Epithelial cell of esophagus (primary cell): ENCODE data around the gene ANKRD52.

Experiments
- DNase-seq: peaks from one replicate; pipeline ENCODE4 v3.0.0; 2010; ENCODE audit warnings: low read depth
- H3K4me3 ChIP-seq: 2 replicates; pipeline ENCODE4 v1.5.1; 2011; ENCODE audit warnings: mild to moderate bottlenecking, low read length, control low read depth
- CTCF ChIP-seq: IDR thresholded peaks from 2 replicates; pipeline ENCODE4 v1.5.1; 2011; ENCODE audit warnings: low read depth, mild to moderate bottlenecking, low read length, control low read depth, inconsistent platforms; ENCODE audit not compliant: insufficient read depth; ENCODE audit errors: missing control alignments

The ANKRD52 gene

GRCh38 chr12:56252649-56253048 is 5.5 kb downstream of the ANKRD52 start:
- no peak for DNase-seq
- TF ChIP-seq CTCF: no peak
- H3K4me3 ChIP-seq: no peak overlapping the region

GRCh38 chr12:56248711-56249110 is 9.5 kb downstream of the ANKRD52 start:
- DNase-seq: no peak
- no peak overlapping the region for H3K4me3 ChIP-seq
- TF ChIP-seq CTCF: no peak

DNA sequence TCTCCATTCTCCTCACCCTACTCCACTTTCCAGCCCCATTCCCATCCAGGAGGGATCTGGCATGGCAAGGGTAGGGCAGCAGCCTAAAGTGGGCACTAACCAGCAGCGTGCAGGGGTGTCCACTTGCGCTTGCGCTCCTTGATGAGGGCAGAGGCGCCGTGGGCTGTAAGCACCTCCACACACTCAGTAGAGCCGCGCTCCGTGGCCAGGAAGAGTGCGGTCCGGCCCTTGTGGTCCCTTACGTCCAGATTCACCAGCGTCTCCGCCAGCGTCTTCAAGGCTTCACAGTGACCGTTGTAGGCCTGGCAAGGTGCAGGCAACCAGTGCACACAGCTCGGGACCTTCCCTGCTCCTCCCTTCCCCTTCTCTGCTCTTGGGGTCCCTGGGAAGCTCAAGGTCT is 10.3 kb downstream of the ANKRD52 start:
- no peak overlapping the region for H3K4me3 ChIP-seq
- DNase-seq: no peak
- no peak for TF ChIP-seq CTCF

DNA sequence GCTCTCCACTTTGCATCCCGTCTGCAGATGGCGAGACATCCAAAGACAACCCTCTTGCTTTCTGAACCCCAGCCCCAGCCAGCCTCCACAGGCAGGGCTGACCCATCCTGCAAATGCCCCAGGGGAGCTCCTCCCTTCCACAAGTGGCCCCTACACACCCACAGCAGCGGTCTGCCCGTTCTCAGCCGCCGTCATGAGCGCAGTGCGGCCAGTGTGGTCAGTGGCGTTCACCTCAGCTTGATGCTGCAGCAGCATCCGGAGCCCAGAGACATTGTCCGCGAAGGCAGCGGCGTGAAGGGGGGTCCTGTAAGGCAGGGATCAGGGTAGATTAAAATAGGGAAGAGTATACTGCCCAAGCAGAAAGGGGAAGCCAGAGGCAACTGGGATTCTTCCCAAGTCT is 13.7 kb downstream of the ANKRD52 start:
- TF ChIP-seq CTCF: no peak
- no peak for DNase-seq
- no peak overlapping the region for H3K4me3 ChIP-seq

DNA sequence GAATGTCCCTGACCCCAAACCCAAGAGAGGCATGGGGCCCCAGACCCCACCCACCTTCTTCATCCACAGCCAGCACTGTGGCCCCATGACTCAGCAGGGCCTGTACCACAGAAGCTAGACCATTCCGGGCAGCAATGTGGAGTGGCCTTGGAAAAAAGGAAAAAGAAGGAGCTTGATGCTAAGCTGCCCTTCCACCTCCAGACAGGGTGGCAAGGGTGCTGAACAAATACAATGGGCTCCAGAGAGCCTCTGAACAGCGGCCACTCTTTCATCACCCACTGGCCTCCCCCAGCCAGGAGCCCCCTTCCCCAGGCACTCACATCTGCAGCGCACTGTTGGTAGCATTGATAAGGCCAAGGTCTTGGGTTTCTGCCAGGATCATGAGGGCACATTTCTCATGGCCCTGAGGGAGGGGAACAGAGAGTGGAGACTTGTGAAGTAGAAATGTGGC is 14.4 kb downstream of the ANKRD52 start:
- H3K4me3 ChIP-seq: no peak overlapping the region
- no peak for DNase-seq
- no peak for TF ChIP-seq CTCF

- no peak for DNase-seq
- no peak overlapping the region for H3K4me3 ChIP-seq
- TF ChIP-seq CTCF: no peak
Measured at GRCh38 chr12:56242986-56243385, 15.2 kb downstream of the ANKRD52 start.

DNA sequence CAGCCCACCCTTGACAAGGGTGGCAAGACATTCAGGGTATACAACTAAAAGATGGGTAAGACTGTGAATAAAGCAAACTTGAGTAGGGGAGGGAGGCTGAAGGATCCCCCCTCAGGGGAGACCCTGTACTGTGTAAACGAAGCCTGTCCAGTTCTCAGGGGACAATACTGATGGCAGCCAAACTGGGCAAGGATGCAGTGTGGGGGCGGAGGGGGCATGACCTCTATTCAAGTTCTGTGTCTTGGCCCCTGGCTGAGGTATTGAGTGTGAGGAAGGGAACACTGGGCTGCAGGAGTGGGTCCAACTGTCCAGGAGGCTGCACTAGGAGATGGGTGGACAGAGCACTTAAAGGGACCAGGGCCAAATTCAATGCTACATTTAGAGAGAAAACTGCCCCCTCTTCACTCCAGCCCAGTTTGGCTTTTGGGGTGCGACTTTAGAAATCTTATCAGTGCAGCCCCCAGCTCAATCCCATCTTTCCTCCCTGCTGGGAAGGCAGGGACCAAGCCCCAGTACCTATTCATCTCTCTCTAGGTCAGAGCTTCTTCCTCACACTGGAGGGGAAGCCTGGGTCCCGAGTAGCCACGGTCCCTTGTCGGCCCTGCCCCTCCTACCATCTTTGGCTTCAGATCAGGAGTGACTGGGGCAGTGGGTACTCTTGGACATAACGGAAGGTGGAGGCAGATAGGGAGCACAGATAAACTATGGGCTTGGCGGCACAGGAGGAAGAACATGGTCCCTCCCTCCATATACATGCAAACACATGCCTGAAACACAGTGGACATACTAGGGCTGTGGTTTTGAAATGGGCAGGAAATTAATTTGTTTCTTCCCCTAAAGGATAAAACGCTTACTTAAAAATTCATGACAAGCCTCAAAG is 16.5 kb downstream of the ANKRD52 start:
- DNase-seq: no peak
- TF ChIP-seq CTCF: no peak
- H3K4me3 ChIP-seq: no peak overlapping the region
